OCI-LY1 (cell line): ENCODE data around the gene HOMER1.

Experiments used
- H2AFZ ChIP-seq: fragments of 200-600 bp; sonication (generic), shearing (Covaris generic); 2 replicates; pipeline ENCODE4 v1.6.0; 2014; ENCODE audit warnings: antibody characterized with exemption, mild to moderate bottlenecking, low read length
- H3F3A ChIP-seq: fragments of 200-600 bp; sonication (generic), shearing (Covaris generic); 2 replicates; pipeline ENCODE4 v1.6.0; 2014; ENCODE audit warnings: mild to moderate bottlenecking, antibody characterized with exemption, low read length, moderate library complexity; ENCODE audit not compliant: insufficient read depth
- H3K27ac ChIP-seq: fragments of 200-600 bp; sonication (generic); 2 replicates; pipeline ENCODE4 v1.5.1; 2014; ENCODE audit warnings: low read length, mixed run types, mild to moderate bottlenecking, low read depth; ENCODE audit not compliant: poor library complexity, severe bottlenecking
- H3K27me3 ChIP-seq: fragments of 200-600 bp; sonication (generic); 2 replicates; pipeline ENCODE4 v1.6.0; 2014; ENCODE audit warnings: antibody characterized with exemption, mild to moderate bottlenecking, low read length, moderate library complexity; ENCODE audit not compliant: insufficient read depth
- H3K36me3 ChIP-seq: fragments of 200-600 bp; sonication (generic); 2 replicates; pipeline ENCODE4 v1.6.1; 2014; ENCODE audit warnings: mild to moderate bottlenecking, antibody characterized with exemption, low read length, moderate library complexity, mixed read lengths; ENCODE audit not compliant: insufficient read depth
- H3K4me1 ChIP-seq: fragments of 200-600 bp; sonication (generic); 2 replicates; pipeline ENCODE4 v1.5.1; 2014; ENCODE audit warnings: mild to moderate bottlenecking, low read length, moderate library complexity; ENCODE audit not compliant: insufficient read depth, severe bottlenecking
- H3K4me2 ChIP-seq: fragments of 200-600 bp; sonication (generic), shearing (Covaris generic); 2 replicates; pipeline ENCODE4 v1.6.1; 2014; ENCODE audit warnings: low read length
- H3K4me3 ChIP-seq: fragments of 200-600 bp; sonication (generic); 2 replicates; pipeline ENCODE4 v1.5.1; 2014; ENCODE audit warnings: low read length, low read depth, mild to moderate bottlenecking, mixed read lengths; ENCODE audit not compliant: poor library complexity, severe bottlenecking
- H3K79me2 ChIP-seq: fragments of 200-600 bp; shearing (Covaris generic); 2 replicates; pipeline ENCODE4 v1.6.1; 2016; ENCODE audit warnings: mixed run types, low read length, mixed read lengths; ENCODE audit not compliant: insufficient read depth
- H3K9ac ChIP-seq: fragments of 200-600 bp; sonication (generic), shearing (Covaris generic); 2 replicates; pipeline ENCODE4 v1.6.1; 2014; ENCODE audit warnings: mild to moderate bottlenecking, low read length, mixed read lengths
- H3K9me2 ChIP-seq: fragments of 200-600 bp; sonication (generic), shearing (Covaris generic); 2 replicates; pipeline ENCODE4 v1.6.1; 2014; ENCODE audit warnings: low read depth, mild to moderate bottlenecking, low read length, mixed read lengths
- H3K9me3 ChIP-seq: fragments of 200-600 bp; shearing (Covaris generic); 2 replicates; pipeline ENCODE4 v1.6.1; 2014; ENCODE audit warnings: low read length, mixed read lengths
- H4K20me1 ChIP-seq: fragments of 200-600 bp; sonication (generic), shearing (Covaris generic); 2 replicates; pipeline ENCODE4 v1.6.0; 2016; ENCODE audit warnings: mild to moderate bottlenecking, low read length; ENCODE audit not compliant: insufficient read depth
- CTCF ChIP-seq: fragments of 200-600 bp; sonication (generic), shearing (Covaris generic); IDR thresholded peaks from 2 replicates; pipeline ENCODE4 v1.5.1; 2017; ENCODE audit warnings: mild to moderate bottlenecking, antibody characterized with exemption, low read length, moderate library complexity, mixed read lengths
- EZH2 ChIP-seq: fragments of 200-600 bp; sonication (generic), shearing (Covaris generic); IDR thresholded peaks from 2 replicates; pipeline ENCODE4 v1.8.0; 2017; ENCODE audit warnings: borderline replicate concordance, mixed run types, mild to moderate bottlenecking, antibody characterized with exemption, low read length, moderate library complexity, mixed read lengths

Gene HOMER1

GRCh38 chr5:79471556-79471955 lies 42.4 kb downstream of the HOMER1 start:
- H3K36me3 ChIP-seq: no peaks in the 10 kb centered on the region
- no peaks in the 10 kb centered on the region for H4K20me1 ChIP-seq
- no peak overlapping the region for H3K9ac ChIP-seq
- H3K4me1 ChIP-seq: no peaks in the 10 kb centered on the region
- TF ChIP-seq CTCF (no peak), EZH2 (no peak)
- no peaks in the 10 kb centered on the region for H3K79me2 ChIP-seq
- H3K27me3 ChIP-seq: 0 out of 2 replicates have a peak, but pooled peaks cover 3% of the 10 kb centered on the region
- H3K9me2 ChIP-seq: no peaks in the 10 kb centered on the region
- H3K4me3 ChIP-seq: no peak overlapping the region
- no peak overlapping the region for H2AFZ ChIP-seq
- H3K4me2 ChIP-seq: no peak overlapping the region
- H3F3A ChIP-seq: no peaks in the 10 kb centered on the region
- H3K9me3 ChIP-seq: no peaks in the 10 kb centered on the region
- H3K27ac ChIP-seq: no peak overlapping the region

- Histone ChIP-seq H3K9me3 (no peaks in the 10 kb centered on the region), H3K4me1 (no peaks in the 10 kb centered on the region), H3K4me3 (no peak overlapping the region), H3K27ac (no peak overlapping the region), H2AFZ (no peak overlapping the region), H3K36me3 (no peaks in the 10 kb centered on the region), H3K79me2 (no peaks in the 10 kb centered on the region), H3K9ac (no peak overlapping the region), H3K27me3 (no peaks in the 10 kb centered on the region), H3F3A (no peaks in the 10 kb centered on the region), H3K4me2 (no peak overlapping the region), H3K9me2 (no peaks in the 10 kb centered on the region), H4K20me1 (no peaks in the 10 kb centered on the region)
- TF ChIP-seq CTCF: peak; percentile 75
- no peak for TF ChIP-seq EZH2
Observed at GRCh38 chr5:79464695-79465332, 49.1 kb downstream of the HOMER1 start.

DNA sequence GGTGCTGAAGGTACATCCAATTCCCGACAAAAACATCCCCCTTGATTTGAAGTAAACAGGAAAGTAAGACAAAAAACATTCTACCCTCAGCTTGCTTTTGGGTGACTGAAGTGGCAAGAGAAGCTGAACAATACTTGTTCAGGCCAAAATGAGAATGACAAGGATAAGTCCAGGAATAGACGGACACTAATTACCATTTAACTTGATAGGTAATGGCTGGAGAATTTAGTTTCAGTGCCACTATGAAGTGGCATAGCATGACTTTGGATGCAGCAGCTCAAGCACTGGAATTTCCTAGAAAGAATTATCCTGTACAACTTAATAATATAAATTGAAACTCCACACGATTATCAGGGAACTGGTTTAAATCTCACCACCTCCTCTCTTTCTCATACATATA lies 49.7 kb downstream of the HOMER1 start:
- Histone ChIP-seq H3K4me2 (no peak overlapping the region), H3K9ac (no peak overlapping the region), H3K79me2 (no peaks in the 10 kb centered on the region), H3K9me3 (no peaks in the 10 kb centered on the region), H4K20me1 (no peaks in the 10 kb centered on the region), H3K4me1 (no peaks in the 10 kb centered on the region), H3K9me2 (no peaks in the 10 kb centered on the region), H3F3A (no peaks in the 10 kb centered on the region), H3K4me3 (no peak overlapping the region), H3K36me3 (no peaks in the 10 kb centered on the region), H2AFZ (no peak overlapping the region), H3K27ac (no peak overlapping the region), H3K27me3 (no peaks in the 10 kb centered on the region)
- TF ChIP-seq EZH2 (no peak), CTCF (no peak)
